ENCODE data around the gene KLLN. TPM values are rescaled to one million over a fixed set of nuclear protein-coding genes. Genes with fewer than 3 reads are reported as not detected.
"Not testable (repeated sequence)": the region's sequence is repeated elsewhere in the genome, so short reads cannot be mapped to it uniquely, and the experiment has no call there.

KLLN gene
- total RNA-seq, 1 experiment from 2014 or later = 2.0 TPM

- DNase-seq = peak; percentile 41
- peak overlapping the region; percentile 40 for H3K4me3 ChIP-seq (ENCODE audit: low read length)
- no peaks in the 10 kb centered on the region for H3K9me2 ChIP-seq (replicated peaks; ENCODE audit: insufficient read depth, low read length)
- peaks cover 100% of the 10 kb centered on the region for H3K79me2 ChIP-seq (ENCODE audit: low read length)
- H3K9ac ChIP-seq (ENCODE audit: low read length) = no peak overlapping the region
- H3K27ac ChIP-seq (ENCODE audit: low read length) = peak overlapping the region; percentile 97
- H3K4me1 ChIP-seq (ENCODE audit: low read length) = peaks cover 59% of the 10 kb centered on the region
- H2AFZ ChIP-seq (ENCODE audit: low read length) = no peak overlapping the region
- no peaks in the 10 kb centered on the region for H3K27me3 ChIP-seq (ENCODE audit: low read length)
- peaks cover 27% of the 10 kb centered on the region for H4K20me1 ChIP-seq (ENCODE audit: insufficient read depth, low read depth, low read length)
- peak overlapping the region; percentile 93 for H3K4me2 ChIP-seq (ENCODE audit: low read depth, low read length, poor library complexity, severe bottlenecking)
- H3K36me3 ChIP-seq (ENCODE audit: insufficient read depth, low read length) = peaks cover 87% of the 10 kb centered on the region
- no peaks in the 10 kb centered on the region for H3K9me3 ChIP-seq (ENCODE audit: low read length)
Measured at GRCh38 chr10:87869773-87870551, 6.6 kb upstream of the KLLN start.

DNA sequence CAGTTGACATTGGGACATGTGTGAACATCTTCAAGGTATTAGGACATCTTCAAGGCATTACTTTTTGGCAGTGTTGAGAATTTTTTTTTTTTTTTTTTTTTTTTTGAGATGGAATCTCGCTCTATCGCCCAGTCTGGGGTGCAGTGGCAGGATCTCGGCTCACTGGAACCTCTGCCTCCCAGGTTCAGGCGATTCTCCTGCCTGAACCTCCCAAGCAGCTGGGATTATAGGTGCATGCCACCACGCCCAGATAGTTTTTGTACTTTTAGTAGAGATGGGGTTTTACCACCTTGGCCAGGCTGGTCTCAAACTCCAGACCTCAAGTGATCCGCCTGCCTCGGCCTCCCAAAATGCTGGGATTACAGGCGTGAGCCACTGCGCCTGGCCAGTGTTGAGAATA lies 5.8 kb upstream of the KLLN start:
- H3K9me2 ChIP-seq (replicated peaks; ENCODE audit: insufficient read depth, low read length); DNase-seq; H2AFZ ChIP-seq (ENCODE audit: low read length); H3K27me3 ChIP-seq (ENCODE audit: low read length); H3K9me3 ChIP-seq (ENCODE audit: low read length): not testable (repeated sequence)
- Histone ChIP-seq H3K4me3 (ENCODE audit: low read length) (peak overlapping the region; percentile 69), H3K9ac (ENCODE audit: low read length) (peak overlapping the region; percentile 96; the same call in 1 of the 2 replicates), H3K79me2 (ENCODE audit: low read length) (peaks cover 100% of the 10 kb centered on the region), H3K4me1 (ENCODE audit: low read length) (peaks cover 57% of the 10 kb centered on the region), H3K4me2 (ENCODE audit: low read depth, low read length, poor library complexity, severe bottlenecking) (peak overlapping the region; percentile 93), H3K27ac (ENCODE audit: low read length) (peak overlapping the region; percentile 97), H3K36me3 (ENCODE audit: insufficient read depth, low read length) (peaks cover 85% of the 10 kb centered on the region), H4K20me1 (ENCODE audit: insufficient read depth, low read depth, low read length) (peaks cover 25% of the 10 kb centered on the region)

- H3K9ac ChIP-seq (ENCODE audit: low read length) = peak overlapping the region; percentile 96
- H3K36me3 ChIP-seq (ENCODE audit: insufficient read depth, low read length) = peaks cover 77% of the 10 kb centered on the region
- no peaks in the 10 kb centered on the region for H3K9me3 ChIP-seq (ENCODE audit: low read length)
- H3K79me2 ChIP-seq (ENCODE audit: low read length) = peaks cover 93% of the 10 kb centered on the region
- DNase-seq = peak; percentile 48
- peaks cover 23% of the 10 kb centered on the region for H4K20me1 ChIP-seq (ENCODE audit: insufficient read depth, low read depth, low read length)
- H2AFZ ChIP-seq (ENCODE audit: low read length) = no peak overlapping the region
- H3K9me2 ChIP-seq (replicated peaks; ENCODE audit: insufficient read depth, low read length) = no peaks in the 10 kb centered on the region
- no peaks in the 10 kb centered on the region for H3K27me3 ChIP-seq (ENCODE audit: low read length)
- H3K27ac ChIP-seq (ENCODE audit: low read length) = peak overlapping the region; percentile 97
- peak overlapping the region; percentile 69 for H3K4me3 ChIP-seq (ENCODE audit: low read length)
- H3K4me2 ChIP-seq (ENCODE audit: low read depth, low read length, poor library complexity, severe bottlenecking) = peak overlapping the region; percentile 93
- H3K4me1 ChIP-seq (ENCODE audit: low read length) = peaks cover 48% of the 10 kb centered on the region
Measured at GRCh38 chr10:87868277-87868676, 4.9 kb upstream of the KLLN start.

- H2AFZ ChIP-seq (ENCODE audit: low read length) = no peak overlapping the region
- peak overlapping the region; percentile 93 for H3K4me2 ChIP-seq (ENCODE audit: low read depth, low read length, poor library complexity, severe bottlenecking)
- no peak for DNase-seq
- peak overlapping the region; percentile 97 for H3K27ac ChIP-seq (ENCODE audit: low read length)
- H3K27me3 ChIP-seq (ENCODE audit: low read length) = no peaks in the 10 kb centered on the region
- H3K9me2 ChIP-seq (replicated peaks; ENCODE audit: insufficient read depth, low read length) = no peaks in the 10 kb centered on the region
- H4K20me1 ChIP-seq (ENCODE audit: insufficient read depth, low read depth, low read length) = peaks cover 21% of the 10 kb centered on the region
- peaks cover 70% of the 10 kb centered on the region for H3K36me3 ChIP-seq (ENCODE audit: insufficient read depth, low read length)
- H3K9me3 ChIP-seq (ENCODE audit: low read length) = no peaks in the 10 kb centered on the region
- peak overlapping the region; percentile 69 for H3K4me3 ChIP-seq (ENCODE audit: low read length)
- peak overlapping the region; percentile 96 for H3K9ac ChIP-seq (ENCODE audit: low read length)
- H3K79me2 ChIP-seq (ENCODE audit: low read length) = peaks cover 84% of the 10 kb centered on the region
- H3K4me1 ChIP-seq (ENCODE audit: low read length) = peaks cover 40% of the 10 kb centered on the region
Measured at GRCh38 chr10:87867453-87867852, 4.1 kb upstream of the KLLN start.

GRCh38 chr10:87866412-87866974 lies 3.2 kb upstream of the KLLN start:
- Histone ChIP-seq H3K9ac (ENCODE audit: low read length) (peak overlapping the region; percentile 96), H3K27me3 (ENCODE audit: low read length) (no peaks in the 10 kb centered on the region), H3K4me3 (ENCODE audit: low read length) (peak overlapping the region; percentile 69), H3K27ac (ENCODE audit: low read length) (peak overlapping the region; percentile 97), H3K9me3 (ENCODE audit: low read length) (no peaks in the 10 kb centered on the region), H3K36me3 (ENCODE audit: insufficient read depth, low read length) (peaks cover 66% of the 10 kb centered on the region), H3K4me2 (ENCODE audit: low read depth, low read length, poor library complexity, severe bottlenecking) (peak overlapping the region; percentile 93), H3K79me2 (ENCODE audit: low read length) (peaks cover 75% of the 10 kb centered on the region), H3K9me2 (replicated peaks; ENCODE audit: insufficient read depth, low read length) (no peaks in the 10 kb centered on the region), H3K4me1 (ENCODE audit: low read length) (peaks cover 40% of the 10 kb centered on the region), H4K20me1 (ENCODE audit: insufficient read depth, low read depth, low read length) (peaks cover 18% of the 10 kb centered on the region), H2AFZ (ENCODE audit: low read length) (no peak overlapping the region)
- DNase-seq = peak; percentile 54

- peaks cover 63% of the 10 kb centered on the region for H3K79me2 ChIP-seq (ENCODE audit: low read length)
- H3K9ac ChIP-seq (ENCODE audit: low read length) = peak overlapping the region; percentile 96
- H3K36me3 ChIP-seq (ENCODE audit: insufficient read depth, low read length) = peaks cover 54% of the 10 kb centered on the region
- peak overlapping the region; percentile 69 for H3K4me3 ChIP-seq (ENCODE audit: low read length)
- peaks cover 6% of the 10 kb centered on the region for H4K20me1 ChIP-seq (ENCODE audit: insufficient read depth, low read depth, low read length)
- H3K9me2 ChIP-seq (replicated peaks; ENCODE audit: insufficient read depth, low read length) = no peaks in the 10 kb centered on the region
- no peaks in the 10 kb centered on the region for H3K27me3 ChIP-seq (ENCODE audit: low read length)
- H2AFZ ChIP-seq (ENCODE audit: low read length) = no peak overlapping the region
- H3K4me1 ChIP-seq (ENCODE audit: low read length) = peaks cover 40% of the 10 kb centered on the region
- peak overlapping the region; percentile 97 for H3K27ac ChIP-seq (ENCODE audit: low read length)
- no peaks in the 10 kb centered on the region for H3K9me3 ChIP-seq (ENCODE audit: low read length)
- DNase-seq = peak; percentile 59
- H3K4me2 ChIP-seq (ENCODE audit: low read depth, low read length, poor library complexity, severe bottlenecking) = peak overlapping the region; percentile 93
Measured at GRCh38 chr10:87865241-87865881, 2.0 kb upstream of the KLLN start.

- peaks cover 56% of the 10 kb centered on the region for H3K79me2 ChIP-seq (ENCODE audit: low read length)
- peak overlapping the region; percentile 97 for H3K27ac ChIP-seq (ENCODE audit: low read length)
- peak; percentile 65 for DNase-seq
- peaks cover 36% of the 10 kb centered on the region for H3K4me1 ChIP-seq (ENCODE audit: low read length)
- no peaks in the 10 kb centered on the region for H3K27me3 ChIP-seq (ENCODE audit: low read length)
- H3K4me3 ChIP-seq (ENCODE audit: low read length) = peak overlapping the region; percentile 69
- no peaks in the 10 kb centered on the region for H4K20me1 ChIP-seq (ENCODE audit: insufficient read depth, low read depth, low read length)
- no peaks in the 10 kb centered on the region for H3K9me2 ChIP-seq (replicated peaks; ENCODE audit: insufficient read depth, low read length)
- H2AFZ ChIP-seq (ENCODE audit: low read length) = no peak overlapping the region
- H3K36me3 ChIP-seq (ENCODE audit: insufficient read depth, low read length) = peaks cover 47% of the 10 kb centered on the region
- H3K9ac ChIP-seq (ENCODE audit: low read length) = peak overlapping the region; percentile 96
- no peaks in the 10 kb centered on the region for H3K9me3 ChIP-seq (ENCODE audit: low read length)
- peak overlapping the region; percentile 93 for H3K4me2 ChIP-seq (ENCODE audit: low read depth, low read length, poor library complexity, severe bottlenecking)
Measured at GRCh38 chr10:87864496-87865059, 1.2 kb upstream of the KLLN start.

All from Karpas-422 (cell line).